Gastrocnemius medialis (tissue), 4 donors: ENCODE measurements around the gene GDF10. TPM values are rescaled to one million over a fixed set of nuclear protein-coding genes. Genes with fewer than 3 reads are reported as not detected.

Source experiments
- ATAC-seq, 2 donors: fragments of 150-250 bp; one replicate each; pipeline ENCODE4 v1.9.1; 2016
- DNase-seq, 2 donors: peaks; one replicate each; pipeline ENCODE4 v3.0.0-alpha.2; 2019
- H3K27ac ChIP-seq, 4 donors: fragments of 200-600 bp; sonication (generic); 1 replicate in 1 of 4; 2 replicates in 3 of 4; pipeline ENCODE4 v1.5.1; 2016 to 2018; ENCODE audit warnings: mild to moderate bottlenecking in 2 of 4, moderate library complexity in 1 of 4
- H3K27me3 ChIP-seq, 3 donors: fragments of 200-600 bp; sonication (generic) in 2 of 3; 1 replicate in 1 of 3; 2 replicates in 2 of 3; pipeline versions ENCODE4 v1.5.1 to v1.6.0; 2016 to 2019; ENCODE audit warnings: mild to moderate bottlenecking in 1 of 3, moderate library complexity in 1 of 3
- H3K36me3 ChIP-seq, 2 donors: fragments of 200-600 bp; sonication (generic) in 1 of 2; one replicate each; pipeline ENCODE4 v1.5.1; 2017 to 2018
- H3K4me1 ChIP-seq, 2 donors: fragments of 200-600 bp; sonication (generic) in 1 of 2; one replicate each; pipeline ENCODE4 v1.5.1; 2016 to 2017; ENCODE audit warnings: mild to moderate bottlenecking in 2 of 2
- H3K4me3 ChIP-seq, 4 donors: fragments of 200-600 bp; sonication (generic) in 3 of 4; 1 replicate in 1 of 4; 2 replicates in 3 of 4; pipeline ENCODE4 v1.5.1; 2016 to 2019; ENCODE audit warnings: mild to moderate bottlenecking in 2 of 4
- H3K9me3 ChIP-seq, 3 donors: fragments of 200-600 bp; sonication (generic) in 2 of 3; 1 replicate in 1 of 3; 2 replicates in 2 of 3; pipeline ENCODE4 v1.5.1; 2016 to 2019
- POLR2A ChIP-seq, 2 donors: fragments of 450-650 bp; IDR thresholded peaks; one replicate each; pipeline ENCODE4 v1.6.1; 2017; ENCODE audit warnings: antibody characterized with exemption in 2 of 2, mild to moderate bottlenecking in 2 of 2, moderate library complexity in 2 of 2
- in situ Hi-C, 4 donors: fragments of 200-750 bp; cut with MboI; loops; one replicate each; pipeline versions ENCODE4 v1.15.0 to v1.8.0; 2017; ENCODE audit warnings: low sequenced_read_pairs in 4 of 4
- intact Hi-C: fragments of 100-400 bp; cut with DNase I; formaldehyde crosslinking; loops from one replicate; pipeline ENCODE4 v1.15.1; 2023; ENCODE audit warnings: low total_unique reads
- total RNA-seq, 4 donors: library from RNA; depleted of rRNA; stranded (reverse); fragments of >200 nt; gene quantifications; one replicate each; pipeline versions ENCODE4 v1.1.0 to v1.2.3, GENCODE V29; 2016
- TF ChIP-seq, protein P1 (sequence below), 5 experiments: fragments of 450-650 bp in 3 of 5; fragments of 200-600 bp in 2 of 5; sonication (generic) in 2 of 5; IDR thresholded peaks in 4 of 5; conservative IDR thresholded peaks in 1 of 5; 1 replicate in 4 of 5; 2 replicates in 1 of 5; pipeline ENCODE4 v1.5.1; 2016 to 2019; ENCODE audit warnings: antibody characterized with exemption in 5 of 5, mild to moderate bottlenecking in 3 of 5, moderate library complexity in 3 of 5

Gene GDF10
- total RNA-seq, 4 donors from 2014 or later: 0.20 to 0.72 (median 0.36) TPM

DNA sequence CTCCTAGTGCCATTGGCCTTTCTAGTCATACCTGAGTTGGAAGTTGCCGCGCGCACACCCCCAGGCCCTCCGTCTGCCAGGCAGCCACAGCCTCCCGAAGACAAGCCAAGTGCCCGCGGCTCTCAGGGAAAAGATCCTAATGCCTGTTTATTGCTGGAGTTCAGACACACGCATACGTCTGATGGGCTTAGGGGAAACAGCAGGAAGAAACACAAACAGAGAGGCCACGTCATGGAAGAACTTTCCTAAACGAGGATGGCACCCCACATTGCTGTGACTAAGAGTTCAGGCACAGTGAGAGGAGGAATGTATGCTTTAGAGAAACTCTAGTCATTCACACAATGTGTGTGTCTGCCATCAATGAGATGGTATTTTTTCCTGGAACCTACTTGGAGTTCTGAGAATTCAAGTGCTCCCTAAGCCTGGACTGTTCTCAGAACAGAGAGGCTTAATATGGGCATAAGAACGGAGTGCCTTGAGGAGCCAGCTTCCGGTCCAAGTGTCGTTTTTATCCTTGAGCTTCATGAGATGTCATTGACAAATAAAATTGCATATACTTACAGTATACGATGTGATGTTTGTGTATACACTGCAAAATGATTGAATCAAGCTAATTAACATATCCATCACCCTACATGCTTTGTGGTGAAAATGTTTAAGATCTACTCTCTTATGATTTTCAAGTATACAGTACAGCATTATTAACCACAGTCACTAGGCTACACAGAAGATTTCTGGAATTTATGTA lies 36.6 kb downstream of the GDF10 start:
- no peak for DNase-seq
- H3K27ac ChIP-seq: no peak overlapping the region

DNA sequence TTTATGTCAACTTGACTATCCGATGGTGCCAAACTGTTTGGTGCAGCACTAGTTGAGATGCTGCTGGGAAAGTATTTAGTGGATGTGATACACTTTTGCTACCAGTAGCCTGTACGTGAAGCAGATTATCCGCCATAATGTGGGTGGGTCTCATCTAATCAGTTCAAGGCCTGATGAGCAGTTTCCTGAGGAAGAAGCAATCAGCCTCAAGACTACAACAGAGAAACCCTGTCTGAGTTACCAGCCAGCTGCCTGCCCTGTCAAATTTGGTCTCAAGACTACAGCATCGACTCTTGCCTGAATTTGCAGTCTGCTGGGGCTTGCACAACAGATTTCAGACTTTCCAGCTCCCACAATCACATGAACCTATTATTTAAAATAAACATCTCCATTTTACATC lies 37.3 kb downstream of the GDF10 start:
- no peaks in the 10 kb centered on the region for H3K9me3 ChIP-seq
- TF ChIP-seq, protein P1, sequence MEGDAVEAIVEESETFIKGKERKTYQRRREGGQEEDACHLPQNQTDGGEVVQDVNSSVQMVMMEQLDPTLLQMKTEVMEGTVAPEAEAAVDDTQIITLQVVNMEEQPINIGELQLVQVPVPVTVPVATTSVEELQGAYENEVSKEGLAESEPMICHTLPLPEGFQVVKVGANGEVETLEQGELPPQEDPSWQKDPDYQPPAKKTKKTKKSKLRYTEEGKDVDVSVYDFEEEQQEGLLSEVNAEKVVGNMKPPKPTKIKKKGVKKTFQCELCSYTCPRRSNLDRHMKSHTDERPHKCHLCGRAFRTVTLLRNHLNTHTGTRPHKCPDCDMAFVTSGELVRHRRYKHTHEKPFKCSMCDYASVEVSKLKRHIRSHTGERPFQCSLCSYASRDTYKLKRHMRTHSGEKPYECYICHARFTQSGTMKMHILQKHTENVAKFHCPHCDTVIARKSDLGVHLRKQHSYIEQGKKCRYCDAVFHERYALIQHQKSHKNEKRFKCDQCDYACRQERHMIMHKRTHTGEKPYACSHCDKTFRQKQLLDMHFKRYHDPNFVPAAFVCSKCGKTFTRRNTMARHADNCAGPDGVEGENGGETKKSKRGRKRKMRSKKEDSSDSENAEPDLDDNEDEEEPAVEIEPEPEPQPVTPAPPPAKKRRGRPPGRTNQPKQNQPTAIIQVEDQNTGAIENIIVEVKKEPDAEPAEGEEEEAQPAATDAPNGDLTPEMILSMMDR (IDR thresholded peaks at IDR 0.05 in 4 of 5, conservative IDR thresholded peaks at IDR 0.05 in 1 of 5): no peak
- no peak for TF ChIP-seq POLR2A (IDR thresholded peaks at IDR 0.05)
- H3K36me3 ChIP-seq: no peaks in the 10 kb centered on the region
- in situ Hi-C loops: no loop called here
- no peak overlapping the region for H3K27ac ChIP-seq
- intact Hi-C loops: no loop called here
- DNase-seq (no peak), ATAC-seq (no peak)
- no peak overlapping the region for H3K4me3 ChIP-seq
- H3K27me3 ChIP-seq: no peaks in the 10 kb centered on the region
- no peaks in the 10 kb centered on the region for H3K4me1 ChIP-seq

More for the DNA sequence above, 36.6 kb downstream of the GDF10 start:
- no peaks in the 10 kb centered on the region for H3K4me1 ChIP-seq
- no peaks in the 10 kb centered on the region for H3K9me3 ChIP-seq
- no peaks in the 10 kb centered on the region for H3K36me3 ChIP-seq
- ATAC-seq: no peak
- TF ChIP-seq, protein P1 (IDR thresholded peaks at IDR 0.05 in 4 of 5, conservative IDR thresholded peaks at IDR 0.05 in 1 of 5): no peak
- TF ChIP-seq POLR2A (IDR thresholded peaks at IDR 0.05): no peak
- intact Hi-C loops (no loop called here), in situ Hi-C loops (no loop called here)
- no peaks in the 10 kb centered on the region for H3K27me3 ChIP-seq
- no peak overlapping the region for H3K4me3 ChIP-seq

DNA sequence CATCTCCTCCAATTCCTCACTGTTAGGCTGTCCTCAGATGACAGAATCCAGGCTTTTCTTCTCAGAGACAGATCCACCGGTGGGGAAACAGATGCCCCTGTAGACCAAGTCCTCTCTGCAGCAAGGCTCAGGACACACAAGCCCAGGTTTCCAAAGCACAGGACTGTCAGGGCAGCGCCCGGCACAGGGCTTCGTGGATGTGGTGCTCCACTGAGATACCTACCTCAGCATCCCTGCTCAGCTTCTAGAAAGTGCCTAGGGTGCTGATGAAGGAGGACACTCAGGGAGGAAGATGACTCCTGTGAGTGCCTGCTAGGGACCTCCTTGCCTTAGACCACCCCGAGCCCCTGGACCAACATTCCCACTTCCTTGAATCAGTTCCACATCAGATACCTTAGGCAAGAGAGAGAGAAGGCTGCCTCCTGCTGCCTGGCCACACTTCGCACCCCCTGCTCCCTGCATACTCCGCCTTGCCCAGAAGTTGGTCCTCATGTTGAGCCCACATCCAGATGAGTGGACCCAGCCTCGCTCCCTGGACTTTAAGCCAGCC lies 39.3 kb downstream of the GDF10 start:
- Histone ChIP-seq H3K27me3 (no peaks in the 10 kb centered on the region), H3K4me1 (no peaks in the 10 kb centered on the region), H3K4me3 (no peak overlapping the region), H3K36me3 (no peaks in the 10 kb centered on the region), H3K9me3 (no peaks in the 10 kb centered on the region), H3K27ac (no peak overlapping the region)
- ATAC-seq: no peak
- no peak for TF ChIP-seq POLR2A (IDR thresholded peaks at IDR 0.05)
- TF ChIP-seq, protein P1 (IDR thresholded peaks at IDR 0.05 in 4 of 5, conservative IDR thresholded peaks at IDR 0.05 in 1 of 5): no peak
- in situ Hi-C loops: no loop called here
- DNase-seq: no peak
- intact Hi-C loops: no loop called here

DNA sequence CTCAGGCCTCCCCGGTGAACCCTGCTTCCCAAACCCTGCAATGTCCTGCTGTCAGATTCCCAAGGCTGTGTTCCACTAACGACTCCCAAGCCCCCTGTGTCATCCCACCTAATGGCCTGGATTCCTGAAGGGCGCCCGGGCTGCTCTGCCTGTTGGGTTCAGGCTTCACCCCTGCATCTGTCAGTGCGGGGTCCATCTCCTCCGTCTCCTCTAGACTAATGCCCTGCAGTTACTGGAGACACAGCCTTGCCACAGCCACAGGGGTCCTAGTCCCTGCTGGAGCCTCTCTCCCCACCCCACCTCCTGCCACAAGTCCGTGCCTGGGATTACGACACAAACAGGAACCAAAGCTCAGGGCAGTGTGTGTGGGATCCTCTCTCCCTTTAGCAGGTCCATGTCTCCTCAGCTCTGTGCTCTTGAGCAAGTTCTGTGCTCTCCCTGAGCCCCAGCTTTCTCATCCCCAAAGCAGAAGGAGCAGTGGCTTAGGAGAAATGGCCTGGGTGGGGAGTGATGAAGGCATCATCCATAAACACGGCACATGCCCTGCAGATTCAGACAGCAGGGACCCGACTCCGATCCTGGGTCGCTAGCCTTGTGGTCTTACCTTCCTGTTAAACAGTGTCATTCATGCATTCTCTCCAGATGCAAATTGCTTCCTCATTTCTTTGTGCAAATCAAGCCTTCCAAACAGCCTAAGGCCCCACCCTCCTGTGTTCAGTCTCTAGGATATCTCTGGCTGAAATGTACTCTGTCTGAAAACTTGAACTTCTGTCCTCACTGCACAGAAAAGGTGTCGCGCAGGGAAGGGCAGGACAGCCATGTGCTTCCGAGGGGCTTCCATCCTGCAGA lies 40.0 kb downstream of the GDF10 start:
- intact Hi-C loops: no loop called here
- no peak overlapping the region for H3K4me3 ChIP-seq
- ATAC-seq (no peak), DNase-seq (no peak)
- H3K9me3 ChIP-seq: no peaks in the 10 kb centered on the region
- H3K27me3 ChIP-seq: no peaks in the 10 kb centered on the region
- H3K36me3 ChIP-seq: no peaks in the 10 kb centered on the region
- H3K4me1 ChIP-seq: no peaks in the 10 kb centered on the region
- H3K27ac ChIP-seq: no peak overlapping the region
- no peak for TF ChIP-seq POLR2A (IDR thresholded peaks at IDR 0.05)
- TF ChIP-seq, protein P1 (IDR thresholded peaks at IDR 0.05 in 4 of 5, conservative IDR thresholded peaks at IDR 0.05 in 1 of 5): no peak
- in situ Hi-C loops: no loop called here
